SK-N-SH (cell line): ENCODE measurements around the gene REC8. TPM values are rescaled to one million over a fixed set of nuclear protein-coding genes. Genes with fewer than 3 reads are reported as not detected.

Source experiments
- CTCF ChIA-PET: fragments of 300-600, 350-600 bp; formaldehyde crosslinking; extraction: SDS; loops from one replicate; lab custom pipeline; 2021; lab: Yijun Ruan, JAX
- POLR2A ChIA-PET: fragments of 350-600 bp; sonication (Branson Sonifier 250); formaldehyde crosslinking; extraction: SDS; loops from one replicate; lab custom pipeline; 2020; ENCODE audit warnings: antibody characterized with exemption, inconsistent platforms; lab: Yijun Ruan, JAX
- DNase-seq: peaks from one replicate; pipeline ENCODE4 v3.0.0; 2012
- H2AFZ ChIP-seq: fragments of 200-600 bp; sonication (generic); 2 replicates; pipeline ENCODE4 v1.8.1; 2016; ENCODE audit warnings: antibody characterized with exemption, mild to moderate bottlenecking, low read depth
- H3F3A ChIP-seq: fragments of 200-600 bp; sonication (generic); replicated peaks from 2 replicates; pipeline ENCODE3; 2016; ENCODE audit warnings: antibody characterized with exemption, mild to moderate bottlenecking; ENCODE audit not compliant: insufficient read depth
- H3K27ac ChIP-seq, 2 experiments: fragments of 200-500 bp in 1 of 2; fragments of 200-600 bp in 1 of 2; sonication (Bioruptor generic) in 1 of 2; sonication (generic), shearing (Covaris generic) in 1 of 2; 2 replicates each; pipeline versions ENCODE4 v1.5.1 to v1.6.1; 2014 to 2016; ENCODE audit warnings: low read depth in 2 of 2, inconsistent platforms in 1 of 2, low read length in 1 of 2, mild to moderate bottlenecking in 1 of 2, mixed read lengths in 1 of 2
- H3K27me3 ChIP-seq: fragments of 200-600 bp; sonication (generic), shearing (Covaris generic); 2 replicates; pipeline ENCODE4 v1.6.1; 2016; ENCODE audit warnings: mixed run types; ENCODE audit not compliant: insufficient read depth
- H3K36me3 ChIP-seq, 2 experiments: fragments of 200-500 bp in 1 of 2; fragments of 200-600 bp in 1 of 2; sonication (Bioruptor generic) in 1 of 2; sonication (generic) in 1 of 2; replicated peaks in 1 of 2; 2 replicates each; pipeline versions ENCODE3 to v1.5.1; 2014 to 2016; ENCODE audit warnings: low read length in 1 of 2, mild to moderate bottlenecking in 1 of 2; ENCODE audit not compliant: insufficient read depth in 2 of 2, control insufficient read depth in 1 of 2
- H3K4me1 ChIP-seq, 2 experiments: fragments of 200-500 bp in 1 of 2; fragments of 200-600 bp in 1 of 2; sonication (Bioruptor generic) in 1 of 2; sonication (generic), shearing (Covaris generic) in 1 of 2; 2 replicates each; pipeline versions ENCODE4 v1.5.1 to v1.6.1; 2014 to 2016; ENCODE audit warnings: low read depth in 1 of 2, low read length in 1 of 2, mixed run types in 1 of 2; ENCODE audit not compliant: insufficient read depth in 2 of 2, control insufficient read depth in 1 of 2
- H3K4me2 ChIP-seq: fragments of 200-600 bp; sonication (generic), shearing (Covaris generic); 2 replicates; pipeline ENCODE4 v1.6.1; 2017; ENCODE audit warnings: mixed run types
- H3K4me3 ChIP-seq, 2 experiments: fragments of 200-500 bp in 1 of 2; fragments of 200-600 bp in 1 of 2; sonication (Bioruptor generic) in 1 of 2; sonication (generic), shearing (Covaris generic) in 1 of 2; 2 replicates each; pipeline versions ENCODE4 v1.5.1 to v1.8.1; 2014 to 2016; ENCODE audit warnings: low read depth in 2 of 2, inconsistent platforms in 1 of 2, low read length in 1 of 2, mild to moderate bottlenecking in 1 of 2, mixed read lengths in 1 of 2, moderate library complexity in 1 of 2
- H3K79me2 ChIP-seq: fragments of 200-600 bp; sonication (generic); 2 replicates; pipeline ENCODE4 v1.8.1; 2017; ENCODE audit warnings: mild to moderate bottlenecking; ENCODE audit not compliant: insufficient read depth
- H3K9ac ChIP-seq: fragments of 200-600 bp; sonication (generic); 2 replicates; pipeline ENCODE4 v1.6.1; 2017; ENCODE audit warnings: mixed run types
- H3K9me2 ChIP-seq: fragments of 200-600 bp; sonication (generic); 2 replicates; pipeline ENCODE4 v1.6.1; 2017; ENCODE audit warnings: mixed run types
- H3K9me3 ChIP-seq: fragments of 200-600 bp; sonication (generic); 2 replicates; pipeline ENCODE4 v1.6.1; 2017; ENCODE audit warnings: mixed run types, mild to moderate bottlenecking, moderate library complexity
- H4K20me1 ChIP-seq: fragments of 200-600 bp; sonication (generic); 2 replicates; pipeline ENCODE4 v1.6.1; 2017; ENCODE audit warnings: mild to moderate bottlenecking, mixed run types; ENCODE audit not compliant: insufficient read depth
- CHD2 ChIP-seq: fragments of 150-350 bp; IDR thresholded peaks from 2 replicates; pipeline ENCODE4 v1.6.1; 2018; ENCODE audit warnings: low read length; ENCODE audit not compliant: partially characterized antibody
- ELF1 ChIP-seq: IDR thresholded peaks from 2 replicates; pipeline ENCODE4 v1.4.0; 2012
- EP300 ChIP-seq, 2 experiments: IDR thresholded peaks; 2 replicates each; pipeline versions ENCODE4 v1.4.0 to v1.6.1; 2012; ENCODE audit warnings: borderline replicate concordance in 1 of 2, low read depth in 1 of 2, low read length in 1 of 2
- FOSL2 ChIP-seq: IDR thresholded peaks from 2 replicates; pipeline ENCODE4 v1.4.0; 2012; ENCODE audit warnings: low read depth, mild to moderate bottlenecking, moderate library complexity, borderline replicate concordance
- FOXJ3 ChIP-seq: sonication (generic); formaldehyde crosslinking; IDR thresholded peaks from 2 replicates; pipeline ENCODE4 v1.5.1; 2020; ENCODE audit warnings: mild to moderate bottlenecking, missing genetic modification reagents
- GABPA ChIP-seq: IDR thresholded peaks from 2 replicates; pipeline ENCODE4 v1.4.0; 2012; ENCODE audit warnings: low read depth, mild to moderate bottlenecking
- GATA2 ChIP-seq: sonication (generic); formaldehyde crosslinking; IDR thresholded peaks from 2 replicates; pipeline ENCODE4 v1.5.0; 2020; ENCODE audit warnings: mild to moderate bottlenecking, missing genetic modification reagents
- IRF3 ChIP-seq: fragments of 150-350 bp; IDR thresholded peaks from 2 replicates; pipeline ENCODE4 v1.6.1; 2016; ENCODE audit warnings: mild to moderate bottlenecking, low read depth, low read length
- JUND ChIP-seq: IDR thresholded peaks from 2 replicates; pipeline ENCODE4 v1.4.0; 2012
- MEF2A ChIP-seq: IDR thresholded peaks from 2 replicates; pipeline ENCODE4 v1.4.0; 2012; ENCODE audit warnings: low read depth, borderline replicate concordance
- MXI1 ChIP-seq: IDR thresholded peaks from 2 replicates; pipeline ENCODE4 v1.6.1; 2012; ENCODE audit warnings: mild to moderate bottlenecking, low read depth, low read length, improper control_type of control experiment
- NFIC ChIP-seq: IDR thresholded peaks from 2 replicates; pipeline ENCODE4 v1.4.0; 2012; ENCODE audit warnings: borderline replicate concordance
- NRF1 ChIP-seq: IDR thresholded peaks from 2 replicates; pipeline ENCODE4 v1.6.1; 2012; ENCODE audit warnings: low read depth, mild to moderate bottlenecking, low read length
- PBX3 ChIP-seq: IDR thresholded peaks from 2 replicates; pipeline ENCODE4; 2012
- RAD21 ChIP-seq: IDR thresholded peaks from 2 replicates; pipeline ENCODE4 v1.6.1; 2012; ENCODE audit warnings: mild to moderate bottlenecking, low read length
- RCOR1 ChIP-seq: fragments of 150-350 bp; IDR thresholded peaks from 2 replicates; pipeline ENCODE4 v1.6.1; 2017; ENCODE audit warnings: antibody characterized with exemption, low read length
- RFX5 ChIP-seq: IDR thresholded peaks from 2 replicates; pipeline ENCODE4 v1.6.1; 2012; ENCODE audit warnings: mild to moderate bottlenecking, improper control_type of control experiment, low read length
- RXRA ChIP-seq: IDR thresholded peaks from 2 replicates; pipeline ENCODE4 v1.4.0; 2012; ENCODE audit warnings: low read depth, mild to moderate bottlenecking, borderline replicate concordance
- SMC3 ChIP-seq: IDR thresholded peaks from 2 replicates; pipeline ENCODE4 v1.6.1; 2012; ENCODE audit warnings: low read depth, low read length, improper control_type of control experiment
- TAF1 ChIP-seq: IDR thresholded peaks from 2 replicates; pipeline ENCODE4 v1.6.1; 2012; ENCODE audit warnings: low read depth, mild to moderate bottlenecking, low read length, moderate library complexity, borderline replicate concordance
- TCF12 ChIP-seq: IDR thresholded peaks from 2 replicates; pipeline ENCODE4 v1.4.0; 2012
- TEAD4 ChIP-seq: IDR thresholded peaks from 2 replicates; pipeline ENCODE4 v1.4.0; 2012; ENCODE audit warnings: mild to moderate bottlenecking, borderline replicate concordance; ENCODE audit not compliant: insufficient read depth
- YY1 ChIP-seq: IDR thresholded peaks from 2 replicates; pipeline ENCODE4 v1.4.0; 2012; ENCODE audit warnings: low read depth, mild to moderate bottlenecking
- ZBTB33 ChIP-seq: IDR thresholded peaks from 2 replicates; pipeline ENCODE4 v1.4.0; 2012; ENCODE audit warnings: low read depth, borderline replicate concordance
- WGBS: methylation state at CpG from one replicate; pipeline ENCODE4 v1.1.6; 2017; ENCODE audit warnings: low lambda C conversion rate; 5-methylcytosine and 5-hydroxymethylcytosine counted together
- polyA plus RNA-seq, 3 experiments: library from polyadenylated mRNA; depleted of rRNA; stranded (reverse); fragments of >200 nt; gene quantifications; 2 replicates each; pipeline ENCODE4 v1.2.3, GENCODE V29; 2012
- TF ChIP-seq, protein P1 (sequence below): fragments of 200-600 bp; sonication (generic); IDR thresholded peaks from 2 replicates; pipeline ENCODE4 v1.6.1; 2017; ENCODE audit warnings: antibody characterized with exemption, mild to moderate bottlenecking, moderate library complexity
- TF ChIP-seq, protein P2 (sequence below): fragments of 150-350 bp; IDR thresholded peaks from 2 replicates; pipeline ENCODE4 v1.6.1; 2017; ENCODE audit warnings: antibody characterized with exemption, low read length, low read depth, borderline replicate concordance

REC8 gene
- polyA plus RNA-seq, 1 of the 3 experiments (the other 2 are of a cell fraction), result 23.2 TPM

- 1% methylated on average over 9 of the region's 12 CpGs for WGBS
- no peak for TF ChIP-seq MEF2A
- TF ChIP-seq TEAD4, result 0 out of 2 replicates have a peak, but pooled peaks have one; percentile 58
- peak; percentile 45; the same call in 1 of the 2 replicates for TF ChIP-seq FOXJ3
- TF ChIP-seq ZBTB33, result peak; percentile 66; the same call in 1 of the 2 replicates
- TF ChIP-seq FOSL2, result no peak; the same call in 1 of the 2 replicates
- TF ChIP-seq CHD2, result peak; percentile 88
- no peak for TF ChIP-seq ELF1
- peak; percentile 84; the same call in 1 of the 2 replicates for TF ChIP-seq RXRA
- TF ChIP-seq JUND, result no peak
- peak; percentile 94 for TF ChIP-seq NFIC
- TF ChIP-seq, protein P1, sequence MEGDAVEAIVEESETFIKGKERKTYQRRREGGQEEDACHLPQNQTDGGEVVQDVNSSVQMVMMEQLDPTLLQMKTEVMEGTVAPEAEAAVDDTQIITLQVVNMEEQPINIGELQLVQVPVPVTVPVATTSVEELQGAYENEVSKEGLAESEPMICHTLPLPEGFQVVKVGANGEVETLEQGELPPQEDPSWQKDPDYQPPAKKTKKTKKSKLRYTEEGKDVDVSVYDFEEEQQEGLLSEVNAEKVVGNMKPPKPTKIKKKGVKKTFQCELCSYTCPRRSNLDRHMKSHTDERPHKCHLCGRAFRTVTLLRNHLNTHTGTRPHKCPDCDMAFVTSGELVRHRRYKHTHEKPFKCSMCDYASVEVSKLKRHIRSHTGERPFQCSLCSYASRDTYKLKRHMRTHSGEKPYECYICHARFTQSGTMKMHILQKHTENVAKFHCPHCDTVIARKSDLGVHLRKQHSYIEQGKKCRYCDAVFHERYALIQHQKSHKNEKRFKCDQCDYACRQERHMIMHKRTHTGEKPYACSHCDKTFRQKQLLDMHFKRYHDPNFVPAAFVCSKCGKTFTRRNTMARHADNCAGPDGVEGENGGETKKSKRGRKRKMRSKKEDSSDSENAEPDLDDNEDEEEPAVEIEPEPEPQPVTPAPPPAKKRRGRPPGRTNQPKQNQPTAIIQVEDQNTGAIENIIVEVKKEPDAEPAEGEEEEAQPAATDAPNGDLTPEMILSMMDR, result peak; percentile 95
- no peak for TF ChIP-seq TAF1
- no peak for TF ChIP-seq GABPA
- TF ChIP-seq MXI1, result peak; percentile 98
- TF ChIP-seq SMC3, result peak; percentile 63
- no peak for TF ChIP-seq IRF3
- peak; percentile 72; the same call in 1 of the 2 replicates for TF ChIP-seq TCF12
- TF ChIP-seq NRF1, result no peak
- no peak for TF ChIP-seq GATA2 (CRISPR knock-in tag)
- peak; percentile 79 for TF ChIP-seq RCOR1
- TF ChIP-seq EP300 (IDR thresholded peaks at IDR 0.05; ENCODE audit: borderline replicate concordance in 1 of 2, low read depth in 1 of 2, low read length in 1 of 2), result peak; percentile 18 to 62; a peak in 3 of 4 replicates
- peak; percentile 76 for TF ChIP-seq RAD21
- TF ChIP-seq RFX5, result no peak
- TF ChIP-seq, protein P2, sequence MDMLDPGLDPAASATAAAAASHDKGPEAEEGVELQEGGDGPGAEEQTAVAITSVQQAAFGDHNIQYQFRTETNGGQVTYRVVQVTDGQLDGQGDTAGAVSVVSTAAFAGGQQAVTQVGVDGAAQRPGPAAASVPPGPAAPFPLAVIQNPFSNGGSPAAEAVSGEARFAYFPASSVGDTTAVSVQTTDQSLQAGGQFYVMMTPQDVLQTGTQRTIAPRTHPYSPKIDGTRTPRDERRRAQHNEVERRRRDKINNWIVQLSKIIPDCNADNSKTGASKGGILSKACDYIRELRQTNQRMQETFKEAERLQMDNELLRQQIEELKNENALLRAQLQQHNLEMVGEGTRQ, result peak; percentile 82
- TF ChIP-seq YY1, result no peak
- TF ChIP-seq PBX3, result peak; percentile 45; the same call in 1 of the 2 replicates
These were observed 10.8 kb upstream of the REC8 start, which contains the start of gene IRF9 for GRCh38 chr14:24160850-24161804. Gene IRF9 (plus strand): TSS chr14:24161265. CDS start chr14:24162145, 880 bp downstream.

More at GRCh38 chr14:24160850-24161804, 10.8 kb upstream of the REC8 start, which contains the start of gene IRF9:
- CTCF ChIA-PET, result interaction anchor here (0.6 to 3.5 kb wide), 42 partner anchors 9 to 857 kb away, joined by 3 to 38 read pairs (median 5); partner anchors contain the start of genes CARMIL3, CPNE6, DCAF11 and EMC9
- no peaks in the 10 kb centered on the region for H3K9me2 ChIP-seq
- POLR2A ChIA-PET, result interaction anchor here (0.8 to 5.2 kb wide), 15 partner anchors 10 to 109 kb away, joined by 3 to 50 read pairs (median 5); partner anchors contain the start of genes CARMIL3, DCAF11, EMC9 and IPO4
- H3K9me3 ChIP-seq, result no peaks in the 10 kb centered on the region
- H3K27me3 ChIP-seq, result no peaks in the 10 kb centered on the region
- peaks cover 17% of the 10 kb centered on the region for H3F3A ChIP-seq
- H2AFZ ChIP-seq, result peak within 1 kb of the TSS; percentile 30; the same call in 1 of the 2 replicates
- peak within 1 kb of the TSS; percentile 79 for H3K9ac ChIP-seq
- H3K79me2 ChIP-seq, result peaks cover 23% of the 10 kb centered on the region
- peaks cover 4% of the 10 kb centered on the region; the same call in 1 of the 2 replicates for H4K20me1 ChIP-seq
- H3K4me1 ChIP-seq, result peaks cover 4 to 22% of the 10 kb centered on the region in 2 experiments; a peak in 1 of 4 replicates
- H3K36me3 ChIP-seq, result peaks cover 33 to 61% of the 10 kb centered on the region in 2 experiments
- DNase-seq, result peak; percentile 95
- H3K4me2 ChIP-seq, result peak within 1 kb of the TSS; percentile 97
- peak within 1 kb of the TSS; percentile 67 to 96 for H3K27ac ChIP-seq
- H3K4me3 ChIP-seq, result peak within 1 kb of the TSS; percentile 75 to 77
